ENCODE data around the gene TM7SF3.
"Not testable (repeated sequence)": the region's sequence is repeated elsewhere in the genome, so short reads cannot be mapped to it uniquely, and the experiment has no call there.

TM7SF3 gene, protein sequence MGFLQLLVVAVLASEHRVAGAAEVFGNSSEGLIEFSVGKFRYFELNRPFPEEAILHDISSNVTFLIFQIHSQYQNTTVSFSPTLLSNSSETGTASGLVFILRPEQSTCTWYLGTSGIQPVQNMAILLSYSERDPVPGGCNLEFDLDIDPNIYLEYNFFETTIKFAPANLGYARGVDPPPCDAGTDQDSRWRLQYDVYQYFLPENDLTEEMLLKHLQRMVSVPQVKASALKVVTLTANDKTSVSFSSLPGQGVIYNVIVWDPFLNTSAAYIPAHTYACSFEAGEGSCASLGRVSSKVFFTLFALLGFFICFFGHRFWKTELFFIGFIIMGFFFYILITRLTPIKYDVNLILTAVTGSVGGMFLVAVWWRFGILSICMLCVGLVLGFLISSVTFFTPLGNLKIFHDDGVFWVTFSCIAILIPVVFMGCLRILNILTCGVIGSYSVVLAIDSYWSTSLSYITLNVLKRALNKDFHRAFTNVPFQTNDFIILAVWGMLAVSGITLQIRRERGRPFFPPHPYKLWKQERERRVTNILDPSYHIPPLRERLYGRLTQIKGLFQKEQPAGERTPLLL

GRCh38 chr12:27014085-27014858, at the start of gene TM7SF3:
TM7SF3 (minus strand) TSS chr12:27014384; CDS start chr12:27014168, 216 bp downstream.
- DNase-seq: peak; percentile 74 to 80

DNA sequence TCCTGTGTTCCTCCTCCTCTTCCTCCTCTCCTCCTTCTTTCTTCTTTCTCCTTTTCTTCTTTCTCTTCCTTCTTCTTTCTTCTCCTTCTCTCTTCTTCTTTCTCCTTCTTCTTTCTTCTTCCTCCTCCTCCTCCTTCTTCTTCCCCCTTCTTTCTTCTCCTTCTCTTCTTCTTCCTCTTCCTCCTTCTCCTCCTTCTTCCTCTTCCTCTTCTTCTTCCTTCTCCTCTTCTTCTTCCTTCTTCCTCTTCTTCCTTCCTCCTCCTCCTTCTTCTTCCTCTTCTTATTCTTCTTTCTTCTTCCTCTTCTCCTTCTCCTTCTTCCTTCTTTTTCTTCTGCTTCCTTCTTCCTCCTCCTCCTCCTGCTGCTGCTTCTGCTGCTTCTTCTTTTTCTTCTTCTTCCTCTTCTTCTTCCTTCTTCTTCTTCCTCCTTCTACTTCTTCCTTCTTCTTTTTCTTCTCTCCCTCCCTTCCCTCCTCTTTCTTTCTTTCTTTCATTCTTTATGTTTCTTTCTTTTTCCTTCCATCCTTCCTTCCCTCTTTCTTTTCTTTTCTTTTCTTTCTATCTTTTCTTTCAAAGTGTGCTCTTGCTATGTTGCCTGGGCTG, 49.2 kb upstream of the TM7SF3 start:
- DNase-seq: no peak

- DNase-seq: no peak
Measured at GRCh38 chr12:27061317-27061716, 47.1 kb upstream of the TM7SF3 start.

GRCh38 chr12:27060740-27061139, 46.6 kb upstream of the TM7SF3 start:
- DNase-seq: no peak

DNA sequence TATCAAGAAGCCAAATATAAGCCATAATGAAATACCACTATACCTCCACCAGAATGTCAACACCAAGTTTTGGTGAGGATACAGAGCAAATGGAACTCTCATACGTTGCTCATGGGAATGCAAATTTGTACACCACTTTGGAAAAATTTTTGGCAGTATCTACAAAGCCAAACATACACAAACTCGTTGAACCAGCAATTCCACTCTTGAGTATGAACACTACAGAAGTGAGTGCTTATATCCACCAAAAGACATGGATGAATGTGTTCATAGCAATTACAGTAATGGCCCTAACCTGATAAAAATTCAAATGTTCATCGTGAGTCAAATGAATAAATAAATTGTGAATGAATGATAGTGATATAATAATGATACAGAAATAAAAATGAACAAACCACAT, 43.4 kb upstream of the TM7SF3 start:
- no peak for DNase-seq

- no peak for DNase-seq
Measured at GRCh38 chr12:27055966-27056365, 41.8 kb upstream of the TM7SF3 start.

- DNase-seq: no peak
Measured at GRCh38 chr12:27052742-27053141, 38.6 kb upstream of the TM7SF3 start.

DNA sequence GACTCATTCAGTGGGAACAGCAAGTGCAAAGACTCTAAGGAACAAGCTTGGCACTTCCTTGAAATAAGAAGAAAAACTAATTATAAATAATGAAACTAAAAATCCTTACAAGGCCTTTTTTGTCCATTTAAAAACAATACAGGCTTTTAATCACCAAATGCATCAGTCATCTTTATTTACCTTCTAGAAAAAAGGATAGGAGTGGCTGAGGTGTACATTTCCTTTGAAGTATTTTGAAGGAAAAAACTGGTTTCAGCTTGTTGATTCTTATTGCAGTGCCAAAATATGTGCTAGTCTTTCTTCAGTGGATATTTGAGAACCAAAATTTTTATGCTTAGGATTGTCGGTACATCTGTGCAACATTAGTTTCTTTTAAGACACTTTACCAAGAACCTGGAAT, 38.0 kb upstream of the TM7SF3 start:
- DNase-seq: no peak

DNA sequence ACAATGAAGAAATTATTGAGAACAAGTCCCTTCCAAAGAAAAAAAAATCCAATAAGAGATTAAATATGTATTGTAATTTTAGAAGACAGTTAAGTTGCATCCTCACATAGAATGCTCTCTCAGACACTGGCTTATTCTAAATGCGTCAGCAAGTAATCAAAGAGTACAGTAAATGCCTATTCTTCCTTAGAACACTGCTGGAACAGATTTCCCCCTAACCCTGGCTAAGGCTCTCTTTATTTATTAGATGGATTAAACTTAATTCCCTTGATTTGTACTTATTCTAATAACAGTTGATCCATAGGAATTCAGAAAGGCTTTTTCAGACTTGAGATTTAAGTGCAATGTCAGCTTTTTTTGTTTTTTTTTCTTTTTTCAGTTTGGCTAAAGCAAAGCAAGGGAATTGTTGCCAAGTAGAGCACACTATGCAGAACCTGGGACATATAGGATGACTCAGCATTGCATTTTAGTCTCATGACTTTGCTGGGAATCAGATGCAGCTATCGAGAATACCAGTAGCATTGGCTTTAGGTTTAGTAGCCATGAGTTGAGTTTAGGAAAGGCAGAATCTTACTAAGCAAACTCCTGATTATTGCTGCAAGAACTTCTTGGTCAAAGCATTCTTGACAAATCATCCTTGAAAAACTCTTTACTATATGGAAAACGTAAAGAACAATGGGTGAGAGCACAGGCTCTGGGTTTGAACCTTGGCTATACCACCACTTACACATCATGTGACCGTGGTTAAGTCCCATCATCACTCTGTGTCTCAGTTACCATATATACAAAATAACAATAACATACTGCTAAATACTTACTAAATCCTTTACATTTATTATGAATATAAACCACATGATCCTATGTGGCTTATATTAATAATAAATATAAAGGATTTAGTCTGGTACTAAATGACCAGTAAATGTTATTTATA, 34.9 kb upstream of the TM7SF3 start:
- no peak for DNase-seq

DNA sequence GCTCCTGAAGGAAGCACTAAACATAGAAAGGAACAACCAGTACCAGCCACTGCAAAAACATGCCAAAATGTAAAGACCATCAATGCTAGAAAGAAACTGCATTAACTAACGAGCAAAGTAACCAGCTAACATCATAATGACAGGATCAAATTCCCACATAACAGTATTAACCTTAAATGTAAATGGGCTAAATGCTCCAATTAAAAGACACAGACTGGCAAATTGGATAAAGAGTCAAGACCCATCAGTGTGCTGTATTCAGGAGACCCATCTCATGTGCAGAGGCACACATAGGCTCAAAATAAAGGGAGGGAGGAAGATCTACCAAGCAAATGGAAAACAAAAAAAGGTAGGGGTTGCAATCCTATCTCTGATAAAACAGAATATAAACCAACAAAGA, 27.8 kb upstream of the TM7SF3 start:
- DNase-seq: not testable (repeated sequence)

GRCh38 chr12:27040637-27041036, 26.5 kb upstream of the TM7SF3 start:
- not testable (repeated sequence) for DNase-seq

- no peak for DNase-seq
Measured at GRCh38 chr12:27034607-27035293, 20.6 kb upstream of the TM7SF3 start.

DNA sequence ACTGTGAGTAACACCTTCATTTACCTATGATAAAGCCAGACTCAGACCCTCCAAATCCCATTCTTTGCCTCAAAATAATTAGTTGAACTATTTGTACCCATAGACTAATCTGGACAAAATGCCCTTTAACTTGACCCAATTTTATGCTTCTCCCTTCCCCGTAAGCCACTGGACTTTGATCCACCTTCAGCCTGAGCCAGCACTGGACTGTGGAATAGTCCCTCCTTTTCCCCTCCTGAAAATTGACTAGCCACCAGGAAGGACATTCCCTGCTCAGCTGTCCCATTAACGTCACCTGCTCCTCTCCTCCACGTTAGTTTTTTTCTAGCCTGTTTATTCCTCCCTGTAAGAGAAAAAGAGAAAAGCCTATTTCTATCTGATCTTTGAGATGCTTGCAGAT, 18.5 kb upstream of the TM7SF3 start:
- no peak for DNase-seq

- no peak for DNase-seq
Measured at GRCh38 chr12:27031531-27031930, 17.3 kb upstream of the TM7SF3 start.

DNA sequence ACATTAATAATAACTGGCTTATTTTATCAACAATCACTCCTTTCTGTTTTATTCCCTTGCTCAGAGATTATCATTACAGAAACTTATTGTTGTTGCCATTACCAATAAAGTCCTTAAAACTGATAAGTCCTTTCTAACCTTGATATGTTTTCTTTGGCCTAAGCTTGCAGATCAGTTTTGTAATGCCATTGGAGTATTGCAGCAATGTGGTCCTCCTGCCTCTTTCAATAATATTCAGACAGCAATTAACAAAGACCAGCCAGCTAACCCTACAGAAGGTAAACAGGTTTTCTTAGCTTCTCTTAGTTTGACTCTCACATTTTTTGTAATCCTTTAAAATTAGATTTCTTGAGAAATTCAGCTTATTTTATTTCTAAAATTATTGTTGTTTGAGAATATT, 12.1 kb upstream of the TM7SF3 start:
- no peak for DNase-seq

DNA sequence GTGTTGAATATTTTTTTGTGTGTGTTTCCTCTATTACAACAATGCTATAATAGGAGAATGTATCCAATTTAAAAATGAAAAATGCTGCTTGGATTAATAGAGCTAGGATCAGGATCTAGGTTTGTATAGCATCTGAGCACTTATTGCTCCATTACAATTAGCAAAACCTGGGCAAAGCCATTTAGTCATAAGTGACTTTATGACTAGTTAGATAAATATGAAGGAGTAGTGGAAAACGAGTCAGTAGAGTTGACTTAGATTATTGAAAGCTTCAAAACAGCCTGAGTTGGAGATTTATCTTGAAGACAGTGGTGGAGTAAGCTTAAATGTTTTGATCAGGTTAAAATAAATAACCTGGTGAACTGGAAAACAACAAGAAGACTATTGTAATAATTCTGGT, 10.9 kb upstream of the TM7SF3 start:
- no peak for DNase-seq

DNA sequence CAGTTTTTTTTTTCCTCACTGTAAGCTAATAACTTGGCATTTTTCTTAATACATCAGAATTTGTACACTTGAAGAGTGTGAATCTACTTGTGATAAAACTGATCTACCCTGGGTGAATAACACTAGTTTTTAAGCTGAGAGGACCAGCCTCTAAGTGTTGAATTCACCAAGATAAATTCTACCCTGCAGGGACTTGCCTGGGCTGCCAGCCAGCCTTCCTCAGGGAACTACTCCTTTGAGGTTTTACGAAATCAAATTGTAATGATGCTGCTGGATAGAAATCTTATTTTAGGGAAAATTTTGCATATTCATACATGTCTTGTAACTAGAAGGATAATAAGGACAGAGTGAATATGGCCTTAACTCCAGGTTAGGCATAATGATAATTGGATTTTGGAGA, 10.1 kb upstream of the TM7SF3 start:
- DNase-seq: no peak

GRCh38 chr12:27020761-27021160, 6.6 kb upstream of the TM7SF3 start:
- no peak for DNase-seq

DNA sequence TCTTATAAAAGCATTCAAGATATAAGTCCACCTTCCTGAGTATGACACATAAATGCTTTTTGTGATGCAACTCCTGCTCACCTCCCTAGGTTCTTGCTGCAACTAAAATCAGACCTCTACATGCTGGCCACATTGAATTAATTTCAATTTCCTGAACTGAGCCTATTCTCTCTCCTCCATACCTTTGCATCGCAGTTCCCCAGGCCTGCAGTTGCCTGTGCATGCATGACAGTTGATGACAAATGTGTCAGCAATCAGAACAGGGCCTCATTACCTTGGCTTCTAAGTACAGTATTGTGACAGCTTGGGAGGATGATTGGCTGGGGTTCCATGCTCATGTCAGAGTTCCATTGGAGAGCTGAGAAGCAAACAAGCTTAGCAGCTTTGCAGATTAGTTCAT, 3.9 kb upstream of the TM7SF3 start:
- DNase-seq: no peak

- not testable (repeated sequence) for DNase-seq
Measured at GRCh38 chr12:27017163-27017823, 3.1 kb upstream of the TM7SF3 start.

DNA sequence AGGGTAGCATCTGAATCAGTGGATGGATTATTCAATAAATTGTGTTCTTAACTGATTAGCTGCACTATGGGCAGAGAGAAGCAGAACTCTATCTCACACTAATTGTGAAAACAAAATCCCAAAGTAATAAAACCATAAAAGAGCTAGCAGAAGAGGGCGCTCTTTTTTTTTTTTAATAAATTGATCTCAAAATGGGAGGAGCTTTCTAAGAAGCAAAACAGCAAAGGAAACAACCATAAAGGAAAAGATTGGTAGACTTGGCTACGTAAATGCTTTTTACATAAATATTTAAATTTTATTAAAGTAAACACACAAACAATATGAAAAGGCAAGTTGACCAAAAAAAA, 1.5 kb upstream of the TM7SF3 start:
- DNase-seq: peak in 1 of 2 donors; percentile 44
